Skeletal muscle satellite cell (primary cell): ENCODE measurements around the gene SMC5.

Experiments used
- H3K27me3 ChIP-seq: 2 replicates; pipeline ENCODE4 v1.7.0; 2013; ENCODE audit warnings: low read length; ENCODE audit not compliant: control insufficient read depth, insufficient read depth
- H3K36me3 ChIP-seq: 2 replicates; pipeline ENCODE4 v1.7.0; 2013; ENCODE audit warnings: mild to moderate bottlenecking, control low read depth, low read length; ENCODE audit not compliant: insufficient read depth
- H3K4me1 ChIP-seq: 2 replicates; pipeline ENCODE4 v1.7.0; 2013; ENCODE audit warnings: low read length; ENCODE audit not compliant: control insufficient read depth, insufficient read depth
- H3K4me2 ChIP-seq: 2 replicates; pipeline ENCODE4 v1.7.0; 2013; ENCODE audit warnings: mild to moderate bottlenecking, low read length
- H3K4me3 ChIP-seq: 2 replicates; pipeline ENCODE4 v1.7.0; 2013; ENCODE audit warnings: low read length
- H3K9ac ChIP-seq: 2 replicates; pipeline ENCODE4 v1.7.0; 2013; ENCODE audit warnings: mild to moderate bottlenecking, low read depth, low read length, moderate library complexity
- H3K9me3 ChIP-seq: replicated peaks from 2 replicates; pipeline ENCODE4 v1.7.0; 2013; ENCODE audit warnings: mild to moderate bottlenecking, control low read depth, low read length

SMC5 gene

DNA sequence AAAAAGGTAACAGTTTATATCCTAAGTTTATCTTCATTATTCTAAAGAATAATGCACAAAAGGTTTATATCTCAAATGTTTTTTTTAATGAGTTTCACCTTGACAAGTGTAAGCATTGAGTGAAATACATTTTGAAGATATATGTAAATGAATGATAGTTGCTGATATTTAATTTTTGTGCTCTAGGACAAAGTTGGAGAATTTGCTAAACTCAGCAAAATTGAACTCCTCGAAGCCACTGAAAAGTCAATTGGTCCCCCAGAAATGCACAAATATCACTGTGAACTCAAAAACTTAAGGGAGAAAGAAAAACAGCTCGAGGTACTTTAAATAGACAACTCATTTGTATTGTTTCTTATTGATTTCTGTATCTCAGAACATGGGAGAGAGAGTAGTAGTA lies 19.5 kb downstream of the SMC5 start:
- no peaks in the 10 kb centered on the region for H3K4me1 ChIP-seq
- H3K4me3 ChIP-seq = no peak overlapping the region
- H3K9me3 ChIP-seq = no peaks in the 10 kb centered on the region
- H3K4me2 ChIP-seq = no peak overlapping the region
- peaks cover 38% of the 10 kb centered on the region for H3K36me3 ChIP-seq
- no peaks in the 10 kb centered on the region for H3K27me3 ChIP-seq
- H3K9ac ChIP-seq = no peak overlapping the region

DNA sequence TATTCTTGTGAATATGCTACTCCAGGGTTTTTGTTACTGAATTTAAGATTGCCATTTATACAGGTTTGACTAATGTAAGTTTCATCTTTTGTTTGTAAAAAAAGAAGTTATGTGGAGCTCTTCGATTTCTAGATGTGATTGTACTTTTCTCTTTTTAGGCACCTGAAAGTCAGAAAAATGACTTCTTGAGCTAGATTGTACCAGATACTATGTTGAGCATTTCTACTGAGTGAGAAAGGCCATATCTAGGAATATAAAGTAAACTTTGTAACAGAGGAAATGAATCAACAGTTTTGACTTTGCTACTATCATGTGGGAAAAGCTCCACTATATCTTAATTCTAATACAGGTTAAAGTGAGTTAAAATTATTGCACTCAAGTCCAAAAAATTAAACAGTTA lies 25.1 kb downstream of the SMC5 start:
- peaks cover 69% of the 10 kb centered on the region for H3K36me3 ChIP-seq

DNA sequence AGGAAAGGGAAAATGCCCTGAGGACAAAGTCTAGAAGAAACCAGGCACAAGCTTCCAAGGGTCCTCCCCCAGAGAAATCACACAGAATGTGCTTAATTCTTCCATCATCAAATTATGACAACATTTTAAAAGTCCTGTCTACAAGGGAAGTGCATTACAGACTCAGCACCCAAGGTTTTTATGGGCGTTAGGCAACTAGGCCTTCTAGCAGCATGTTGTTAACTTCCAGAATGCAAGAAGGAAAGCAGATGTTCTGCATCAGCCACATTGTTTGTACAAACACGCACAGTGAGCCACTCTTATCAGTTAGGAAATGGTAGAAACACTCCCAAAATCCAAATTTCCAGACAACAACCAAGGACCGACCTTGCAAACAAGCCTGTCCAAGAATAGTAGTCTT lies 26.5 kb downstream of the SMC5 start:
- Histone ChIP-seq H3K9ac (no peak overlapping the region), H3K9me3 (no peaks in the 10 kb centered on the region), H3K4me1 (no peaks in the 10 kb centered on the region), H3K4me2 (no peak overlapping the region), H3K4me3 (no peak overlapping the region), H3K36me3 (peaks cover 59% of the 10 kb centered on the region), H3K27me3 (no peaks in the 10 kb centered on the region)

More for the DNA sequence above, 25.1 kb downstream of the SMC5 start:
- H3K4me2 ChIP-seq = no peak overlapping the region
- H3K9ac ChIP-seq = no peak overlapping the region
- H3K4me1 ChIP-seq = no peaks in the 10 kb centered on the region
- no peak overlapping the region for H3K4me3 ChIP-seq
- H3K9me3 ChIP-seq = no peaks in the 10 kb centered on the region
- H3K27me3 ChIP-seq = no peaks in the 10 kb centered on the region

DNA sequence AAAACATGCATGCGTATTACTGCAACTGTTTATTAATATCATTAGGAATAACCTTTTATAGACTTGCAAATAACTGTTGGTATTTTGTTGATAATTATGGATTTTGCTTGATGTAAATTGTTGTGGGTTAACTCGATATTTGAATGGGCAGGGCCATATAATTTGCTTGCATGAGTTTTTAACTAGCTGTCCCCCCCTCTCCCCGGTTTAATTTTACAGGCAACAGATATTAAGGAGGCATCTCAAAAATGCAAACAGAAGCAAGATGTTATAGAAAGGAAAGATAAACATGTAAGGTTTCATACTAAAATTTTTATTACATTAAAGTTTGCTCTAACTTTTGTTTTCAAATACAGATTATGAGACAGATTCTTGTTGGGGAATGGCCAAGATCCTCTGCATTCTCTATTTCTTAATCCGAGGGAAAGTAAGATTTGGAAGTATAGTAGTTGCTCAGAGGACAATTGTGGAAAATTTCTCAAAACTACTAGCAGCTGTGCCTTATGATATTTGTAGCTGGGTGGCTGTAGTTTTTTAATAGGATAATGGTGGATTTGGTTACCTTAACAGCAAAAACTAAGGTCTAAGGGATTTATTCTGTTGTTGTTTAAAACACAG lies 27.3 kb downstream of the SMC5 start:
- H3K4me2 ChIP-seq = no peak overlapping the region
- H3K36me3 ChIP-seq = peaks cover 61% of the 10 kb centered on the region
- H3K4me3 ChIP-seq = no peak overlapping the region
- no peak overlapping the region for H3K9ac ChIP-seq
- no peaks in the 10 kb centered on the region for H3K4me1 ChIP-seq
- H3K27me3 ChIP-seq = no peaks in the 10 kb centered on the region
- no peaks in the 10 kb centered on the region for H3K9me3 ChIP-seq

DNA sequence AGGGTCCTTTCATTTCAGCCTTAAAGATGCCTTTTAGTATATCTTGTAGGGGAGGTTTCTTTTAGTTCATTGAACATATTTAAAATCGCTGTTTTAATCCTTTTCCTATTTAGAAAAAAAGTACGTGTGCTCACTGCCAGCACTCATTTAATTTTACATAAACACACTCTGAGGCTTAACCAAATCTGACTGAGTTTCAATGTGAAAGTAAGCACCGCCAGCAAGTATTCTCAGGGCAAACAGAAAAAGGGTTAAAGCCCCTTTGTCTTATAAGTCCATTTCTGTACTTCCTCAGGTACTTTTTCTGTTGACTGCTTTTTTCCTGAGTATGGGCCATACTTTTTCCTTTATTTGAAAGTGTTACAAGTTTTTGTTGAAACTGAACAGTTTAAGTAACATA lies 31.8 kb downstream of the SMC5 start:
- Histone ChIP-seq H3K4me1 (no peaks in the 10 kb centered on the region), H3K9me3 (no peaks in the 10 kb centered on the region), H3K9ac (no peak overlapping the region), H3K27me3 (no peaks in the 10 kb centered on the region), H3K36me3 (peaks cover 46% of the 10 kb centered on the region), H3K4me2 (no peak overlapping the region), H3K4me3 (no peak overlapping the region)

DNA sequence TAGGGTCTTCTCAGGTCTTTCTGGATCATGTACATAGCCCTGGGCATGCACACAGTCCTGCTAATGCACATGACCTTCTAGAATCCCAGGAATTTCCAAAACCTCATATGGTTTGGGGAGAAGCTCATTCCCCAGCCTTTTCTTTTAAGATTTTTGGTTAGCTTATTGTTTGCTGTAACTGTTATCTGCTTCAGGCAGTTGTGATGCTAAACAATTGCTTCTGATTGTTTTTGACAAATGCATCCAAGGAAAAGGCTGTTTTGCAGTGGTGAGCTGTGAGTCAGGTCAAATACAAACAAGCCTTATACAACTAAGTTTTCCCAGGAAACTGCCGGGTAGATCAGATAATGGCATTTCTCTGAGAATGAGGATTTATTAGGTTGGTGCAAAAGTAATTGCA lies 32.7 kb downstream of the SMC5 start:
- Histone ChIP-seq H3K4me3 (no peak overlapping the region), H3K4me2 (no peak overlapping the region), H3K27me3 (no peaks in the 10 kb centered on the region), H3K36me3 (peaks cover 46% of the 10 kb centered on the region), H3K9ac (no peak overlapping the region), H3K9me3 (no peaks in the 10 kb centered on the region), H3K4me1 (no peaks in the 10 kb centered on the region)

DNA sequence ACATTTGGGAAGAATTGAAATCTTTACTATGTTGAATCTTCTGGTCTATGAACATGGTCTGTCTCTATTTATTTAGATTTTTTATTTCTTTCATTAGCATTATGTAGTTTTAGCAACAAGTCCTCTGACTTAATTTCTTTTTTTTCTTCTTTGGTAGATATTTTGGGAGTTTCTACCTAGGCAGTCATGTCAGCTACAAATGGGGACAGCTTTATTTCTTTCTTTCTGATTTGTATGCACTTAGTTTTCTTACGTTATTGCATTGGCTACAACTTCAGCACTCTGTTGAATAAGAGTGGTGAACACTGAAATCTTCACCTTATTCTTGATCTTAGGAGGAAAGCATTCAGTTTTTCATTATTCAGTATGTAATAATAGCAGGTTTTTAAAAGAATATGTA lies 33.5 kb downstream of the SMC5 start:
- H3K9ac ChIP-seq = no peak overlapping the region
- H3K4me2 ChIP-seq = no peak overlapping the region
- no peaks in the 10 kb centered on the region for H3K9me3 ChIP-seq
- H3K4me3 ChIP-seq = no peak overlapping the region
- H3K4me1 ChIP-seq = peaks cover 6% of the 10 kb centered on the region
- H3K27me3 ChIP-seq = no peaks in the 10 kb centered on the region
- H3K36me3 ChIP-seq = peaks cover 45% of the 10 kb centered on the region

DNA sequence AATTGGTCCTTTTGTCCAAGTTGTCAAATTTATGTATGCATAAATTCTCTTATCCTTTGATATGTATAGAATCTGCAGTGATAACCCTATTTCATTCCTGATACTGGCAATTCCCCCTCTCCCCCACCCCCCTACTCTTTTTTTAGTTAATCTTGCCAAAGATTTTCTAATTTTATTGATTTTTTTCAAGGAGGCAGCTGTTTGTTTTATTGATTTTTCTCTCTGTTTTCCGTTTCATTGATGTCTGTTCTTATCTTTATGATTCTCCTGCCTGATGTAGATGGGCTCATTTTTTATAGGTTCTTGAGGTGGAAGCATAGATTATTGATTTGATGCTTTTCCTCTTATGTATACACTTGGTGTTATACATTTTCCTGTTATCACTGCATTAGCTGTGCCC lies 34.4 kb downstream of the SMC5 start:
- no peaks in the 10 kb centered on the region for H3K27me3 ChIP-seq
- peaks cover 43% of the 10 kb centered on the region for H3K36me3 ChIP-seq
- H3K9me3 ChIP-seq = no peaks in the 10 kb centered on the region
- H3K4me3 ChIP-seq = no peak overlapping the region
- H3K4me1 ChIP-seq = peaks cover 12% of the 10 kb centered on the region
- H3K9ac ChIP-seq = no peak overlapping the region
- no peak overlapping the region for H3K4me2 ChIP-seq

DNA sequence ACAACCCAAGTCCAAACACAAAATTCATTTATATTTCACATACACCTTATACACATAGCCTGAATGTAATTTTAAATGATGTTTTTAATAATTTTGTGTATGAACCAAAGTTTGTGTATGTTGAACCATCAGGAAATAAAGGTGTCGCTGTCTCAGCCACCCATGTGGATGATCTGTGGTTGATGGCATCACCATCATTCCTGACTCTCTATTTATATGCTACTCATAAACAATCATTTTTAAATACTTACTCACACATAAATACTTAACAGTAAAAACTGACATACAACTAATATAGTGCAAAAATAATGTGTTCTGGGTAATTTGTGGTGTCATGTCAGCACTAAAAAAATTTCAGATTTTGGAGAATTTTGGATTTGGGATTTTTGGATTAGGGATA lies 38.4 kb downstream of the SMC5 start:
- H3K4me1 ChIP-seq = peaks cover 17% of the 10 kb centered on the region
- H3K9me3 ChIP-seq = no peaks in the 10 kb centered on the region
- H3K4me2 ChIP-seq = no peak overlapping the region
- H3K9ac ChIP-seq = no peak overlapping the region
- peaks cover 53% of the 10 kb centered on the region for H3K36me3 ChIP-seq
- no peak overlapping the region for H3K4me3 ChIP-seq
- no peaks in the 10 kb centered on the region for H3K27me3 ChIP-seq

DNA sequence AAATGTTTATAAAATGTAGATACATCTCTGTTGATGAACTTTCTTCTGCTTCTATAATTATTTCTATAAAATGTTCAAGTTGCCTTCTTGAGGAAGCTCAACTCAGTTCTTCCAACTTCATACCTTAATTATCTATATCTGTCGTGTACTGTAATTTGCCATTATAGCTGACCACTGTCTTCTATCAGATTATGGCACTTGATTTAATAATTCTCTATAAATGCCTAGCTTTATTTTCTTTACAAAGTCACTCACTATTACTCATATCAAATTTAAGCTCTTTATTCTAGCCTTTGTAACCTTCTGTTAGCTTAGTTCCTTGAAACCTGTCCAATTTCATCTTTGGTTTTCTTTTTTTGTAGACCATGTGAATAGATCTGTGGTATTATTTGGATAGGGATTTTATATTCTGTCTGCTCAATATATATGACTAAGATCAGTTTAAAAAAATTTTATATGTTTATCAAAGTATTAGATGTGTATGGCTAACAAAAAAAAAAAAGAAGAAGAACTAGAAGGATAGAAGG lies 39.5 kb downstream of the SMC5 start:
- peaks cover 60% of the 10 kb centered on the region for H3K36me3 ChIP-seq
- no peak overlapping the region for H3K4me3 ChIP-seq
- no peak overlapping the region for H3K9ac ChIP-seq
- no peaks in the 10 kb centered on the region for H3K27me3 ChIP-seq
- peaks cover 17% of the 10 kb centered on the region for H3K4me1 ChIP-seq
- H3K9me3 ChIP-seq = no peaks in the 10 kb centered on the region
- H3K4me2 ChIP-seq = no peak overlapping the region

DNA sequence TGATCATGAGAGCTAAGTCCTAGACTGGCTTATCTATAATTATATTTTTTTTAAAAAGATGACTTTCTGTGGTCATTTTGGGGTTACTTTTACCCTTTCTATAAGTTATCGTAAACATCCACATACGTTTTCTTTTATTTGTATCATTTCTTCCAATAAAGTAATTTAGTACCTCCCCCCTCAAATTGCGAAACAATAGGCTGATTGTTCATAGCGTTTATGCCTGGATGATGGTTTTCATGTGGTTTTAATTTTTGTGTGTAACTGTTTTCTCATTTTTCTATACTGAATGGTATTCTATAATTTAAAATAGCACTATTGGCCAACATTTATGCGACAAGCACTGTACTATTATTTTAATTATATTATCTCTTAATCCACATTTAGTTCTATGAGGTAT lies 44.5 kb downstream of the SMC5 start:
- Histone ChIP-seq H3K27me3 (no peaks in the 10 kb centered on the region), H3K4me1 (peaks cover 4% of the 10 kb centered on the region), H3K9ac (no peak overlapping the region), H3K4me3 (no peak overlapping the region), H3K9me3 (no peaks in the 10 kb centered on the region), H3K4me2 (no peak overlapping the region), H3K36me3 (peaks cover 63% of the 10 kb centered on the region)

DNA sequence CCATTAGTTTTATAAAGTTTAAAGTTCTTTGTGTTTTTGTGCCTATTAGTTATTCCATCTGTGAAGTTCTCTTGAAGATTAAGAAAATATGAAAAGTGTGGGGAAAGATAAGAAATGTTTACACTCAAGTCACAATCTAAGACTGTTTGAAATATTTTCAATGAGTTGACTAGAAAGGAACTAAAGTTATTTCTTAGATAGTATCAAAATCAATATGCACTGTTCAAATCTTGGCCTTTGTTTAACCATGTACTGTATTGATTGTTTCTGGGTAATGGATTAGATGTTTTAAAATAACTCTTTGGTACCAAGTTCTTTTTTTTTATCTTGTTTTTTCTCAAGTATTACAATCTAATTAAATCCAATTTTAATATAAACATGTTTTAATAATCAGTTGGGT lies 46.0 kb downstream of the SMC5 start:
- Histone ChIP-seq H3K9me3 (no peaks in the 10 kb centered on the region), H3K9ac (no peak overlapping the region), H3K27me3 (no peaks in the 10 kb centered on the region), H3K4me1 (no peaks in the 10 kb centered on the region), H3K4me3 (no peak overlapping the region), H3K36me3 (peaks cover 63% of the 10 kb centered on the region), H3K4me2 (no peak overlapping the region)
